ENCODE data around the gene LDLRAD3. TPM values are rescaled to one million over a fixed set of nuclear protein-coding genes. Genes with fewer than 3 reads are reported as not detected.
A peak's percentile ranks its signal among the peaks of the same experiment; 100 is the strongest.

Gene LDLRAD3
- total RNA-seq, 1 donor from 2014 or later = 58.8 TPM

GRCh38 chr11:36139767-36140166 lies 195.9 kb downstream of the LDLRAD3 start:
- no peak for DNase-seq

- DNase-seq = no peak
These were observed 197.5 kb downstream of the LDLRAD3 start for GRCh38 chr11:36141196-36141953.

- no peak for DNase-seq
These were observed 198.1 kb downstream of the LDLRAD3 start for GRCh38 chr11:36141956-36142355.

GRCh38 chr11:36142439-36142838 lies 198.6 kb downstream of the LDLRAD3 start:
- DNase-seq = no peak

- no peak for DNase-seq
These were observed 199.0 kb downstream of the LDLRAD3 start for GRCh38 chr11:36142879-36143278.

- no peak for DNase-seq
These were observed 202.6 kb downstream of the LDLRAD3 start for GRCh38 chr11:36146437-36146836.

GRCh38 chr11:36147491-36147890 lies 203.6 kb downstream of the LDLRAD3 start:
- no peak for DNase-seq

GRCh38 chr11:36148701-36149100 lies 204.8 kb downstream of the LDLRAD3 start:
- DNase-seq = no peak

- peak; percentile 65 for DNase-seq
These were observed 205.8 kb downstream of the LDLRAD3 start for GRCh38 chr11:36149538-36150242.

- no peak for DNase-seq
These were observed 207.1 kb downstream of the LDLRAD3 start for GRCh38 chr11:36150986-36151385.

- no peak for DNase-seq
These were observed 208.2 kb downstream of the LDLRAD3 start for GRCh38 chr11:36151933-36152580.

GRCh38 chr11:36153551-36153950 lies 209.7 kb downstream of the LDLRAD3 start:
- DNase-seq = no peak

GRCh38 chr11:36155124-36155561 lies 211.3 kb downstream of the LDLRAD3 start:
- DNase-seq = no peak

GRCh38 chr11:36155770-36156160 lies 211.9 kb downstream of the LDLRAD3 start:
- no peak for DNase-seq

GRCh38 chr11:36156161-36156816 lies 212.4 kb downstream of the LDLRAD3 start:
- DNase-seq = no peak

- DNase-seq = no peak
These were observed 213.1 kb downstream of the LDLRAD3 start for GRCh38 chr11:36156817-36157519.

GRCh38 chr11:36160091-36160490 lies 216.2 kb downstream of the LDLRAD3 start:
- no peak for DNase-seq

GRCh38 chr11:36161572-36161971 lies 217.7 kb downstream of the LDLRAD3 start:
- no peak for DNase-seq

- no peak for DNase-seq
These were observed 218.4 kb downstream of the LDLRAD3 start for GRCh38 chr11:36162006-36162882.

GRCh38 chr11:36162883-36163434 lies 219.1 kb downstream of the LDLRAD3 start:
- no peak for DNase-seq
